Measurements from ENCODE around the gene RBM6.

DNA sequence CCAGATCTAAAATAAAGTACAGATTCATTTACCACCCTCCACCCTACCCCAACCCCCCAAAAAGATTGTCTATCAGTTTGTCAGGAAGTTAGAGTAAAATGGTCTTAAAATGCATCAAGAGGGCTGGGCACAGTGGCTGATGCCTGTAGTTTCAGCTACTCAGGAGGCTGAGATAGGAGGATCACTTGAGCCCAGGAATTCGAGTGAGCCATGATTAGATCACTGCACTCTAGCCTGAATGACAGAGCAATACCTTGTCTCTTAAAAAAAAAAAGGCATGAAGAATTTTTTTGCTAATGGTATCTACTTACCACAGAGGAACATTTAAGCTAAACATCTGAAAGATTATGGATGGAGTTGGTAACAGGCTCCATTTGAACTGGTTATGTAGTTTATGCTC, 71.0 kb downstream of the RBM6 start:
- no peak for TF ChIP-seq POLR2A (IDR thresholded peaks at IDR 0.05; ENCODE audit: borderline replicate concordance, extremely low read depth, insufficient read depth, insufficient read length)
- no peak for TF ChIP-seq TCF7L2 (IDR thresholded peaks at IDR 0.05; ENCODE audit: borderline replicate concordance, extremely low read depth, insufficient read depth, insufficient read length)
- TF ChIP-seq, protein P1, sequence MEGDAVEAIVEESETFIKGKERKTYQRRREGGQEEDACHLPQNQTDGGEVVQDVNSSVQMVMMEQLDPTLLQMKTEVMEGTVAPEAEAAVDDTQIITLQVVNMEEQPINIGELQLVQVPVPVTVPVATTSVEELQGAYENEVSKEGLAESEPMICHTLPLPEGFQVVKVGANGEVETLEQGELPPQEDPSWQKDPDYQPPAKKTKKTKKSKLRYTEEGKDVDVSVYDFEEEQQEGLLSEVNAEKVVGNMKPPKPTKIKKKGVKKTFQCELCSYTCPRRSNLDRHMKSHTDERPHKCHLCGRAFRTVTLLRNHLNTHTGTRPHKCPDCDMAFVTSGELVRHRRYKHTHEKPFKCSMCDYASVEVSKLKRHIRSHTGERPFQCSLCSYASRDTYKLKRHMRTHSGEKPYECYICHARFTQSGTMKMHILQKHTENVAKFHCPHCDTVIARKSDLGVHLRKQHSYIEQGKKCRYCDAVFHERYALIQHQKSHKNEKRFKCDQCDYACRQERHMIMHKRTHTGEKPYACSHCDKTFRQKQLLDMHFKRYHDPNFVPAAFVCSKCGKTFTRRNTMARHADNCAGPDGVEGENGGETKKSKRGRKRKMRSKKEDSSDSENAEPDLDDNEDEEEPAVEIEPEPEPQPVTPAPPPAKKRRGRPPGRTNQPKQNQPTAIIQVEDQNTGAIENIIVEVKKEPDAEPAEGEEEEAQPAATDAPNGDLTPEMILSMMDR (IDR thresholded peaks at IDR 0.05 in 2 of 3, conservative IDR thresholded peaks at IDR 0.05 in 1 of 3; ENCODE audit: borderline replicate concordance in 1 of 3, insufficient read depth in 1 of 3, low read depth in 2 of 3, low read length in 2 of 3) = no peak
- TF ChIP-seq POLR2AphosphoS5 (IDR thresholded peaks at IDR 0.05; ENCODE audit: low read depth, low read length) = no peak
- TF ChIP-seq, protein P2, sequence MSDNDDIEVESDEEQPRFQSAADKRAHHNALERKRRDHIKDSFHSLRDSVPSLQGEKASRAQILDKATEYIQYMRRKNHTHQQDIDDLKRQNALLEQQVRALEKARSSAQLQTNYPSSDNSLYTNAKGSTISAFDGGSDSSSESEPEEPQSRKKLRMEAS (IDR thresholded peaks at IDR 0.05) = no peak
- TF ChIP-seq SP1 (IDR thresholded peaks at IDR 0.05; ENCODE audit: low read depth) = no peak
